Brain microvascular endothelial cell (primary cell): ENCODE data around the gene UROS.

Experiments used
- DNase-seq: peaks from one replicate; pipeline ENCODE4 v3.0.0-alpha.2; 2020
- H3K27ac ChIP-seq: fragments of 250-450 bp; sonication (Bioruptor Pico); 2 replicates; pipeline ENCODE4 v1.5.1; 2020; ENCODE audit warnings: mild to moderate bottlenecking, moderate library complexity
- H3K27me3 ChIP-seq: fragments of 250-450 bp; sonication (Bioruptor Pico); replicated peaks from 2 replicates; pipeline ENCODE4 v1.5.1; 2020; ENCODE audit warnings: mild to moderate bottlenecking
- H3K36me3 ChIP-seq: fragments of 250-450 bp; sonication (Bioruptor Pico); replicated peaks from 2 replicates; pipeline ENCODE4 v1.5.1; 2020; ENCODE audit warnings: mild to moderate bottlenecking
- H3K4me3 ChIP-seq: 2 replicates; pipeline ENCODE4 v1.5.1; 2011; ENCODE audit warnings: low read depth, mild to moderate bottlenecking, control low read depth, low read length, moderate library complexity
- in situ Hi-C: cut with HindIII; loops from 2 replicates; pipeline ENCODE4 v1.10.0; 2017; ENCODE audit warnings: low sequenced_read_pairs, low pct_ligation_motif_present
- TF ChIP-seq, protein P1 (sequence below): IDR thresholded peaks from 2 replicates; pipeline ENCODE4 v1.5.1; 2011; ENCODE audit warnings: low read depth, mild to moderate bottlenecking, moderate library complexity, low read length, control low read depth, inconsistent platforms; ENCODE audit errors: missing control alignments

Gene UROS

GRCh38 chr10:125792342-125793300 lies 30.4 kb downstream of the UROS start:
- peaks cover 19% of the 10 kb centered on the region for H3K36me3 ChIP-seq
- DNase-seq, result no peak
- in situ Hi-C loops, result no loop called here
- H3K27ac ChIP-seq, result no peak overlapping the region
- H3K27me3 ChIP-seq, result no peaks in the 10 kb centered on the region
- TF ChIP-seq, protein P1, sequence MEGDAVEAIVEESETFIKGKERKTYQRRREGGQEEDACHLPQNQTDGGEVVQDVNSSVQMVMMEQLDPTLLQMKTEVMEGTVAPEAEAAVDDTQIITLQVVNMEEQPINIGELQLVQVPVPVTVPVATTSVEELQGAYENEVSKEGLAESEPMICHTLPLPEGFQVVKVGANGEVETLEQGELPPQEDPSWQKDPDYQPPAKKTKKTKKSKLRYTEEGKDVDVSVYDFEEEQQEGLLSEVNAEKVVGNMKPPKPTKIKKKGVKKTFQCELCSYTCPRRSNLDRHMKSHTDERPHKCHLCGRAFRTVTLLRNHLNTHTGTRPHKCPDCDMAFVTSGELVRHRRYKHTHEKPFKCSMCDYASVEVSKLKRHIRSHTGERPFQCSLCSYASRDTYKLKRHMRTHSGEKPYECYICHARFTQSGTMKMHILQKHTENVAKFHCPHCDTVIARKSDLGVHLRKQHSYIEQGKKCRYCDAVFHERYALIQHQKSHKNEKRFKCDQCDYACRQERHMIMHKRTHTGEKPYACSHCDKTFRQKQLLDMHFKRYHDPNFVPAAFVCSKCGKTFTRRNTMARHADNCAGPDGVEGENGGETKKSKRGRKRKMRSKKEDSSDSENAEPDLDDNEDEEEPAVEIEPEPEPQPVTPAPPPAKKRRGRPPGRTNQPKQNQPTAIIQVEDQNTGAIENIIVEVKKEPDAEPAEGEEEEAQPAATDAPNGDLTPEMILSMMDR, result no peak
- no peak overlapping the region for H3K4me3 ChIP-seq

DNA sequence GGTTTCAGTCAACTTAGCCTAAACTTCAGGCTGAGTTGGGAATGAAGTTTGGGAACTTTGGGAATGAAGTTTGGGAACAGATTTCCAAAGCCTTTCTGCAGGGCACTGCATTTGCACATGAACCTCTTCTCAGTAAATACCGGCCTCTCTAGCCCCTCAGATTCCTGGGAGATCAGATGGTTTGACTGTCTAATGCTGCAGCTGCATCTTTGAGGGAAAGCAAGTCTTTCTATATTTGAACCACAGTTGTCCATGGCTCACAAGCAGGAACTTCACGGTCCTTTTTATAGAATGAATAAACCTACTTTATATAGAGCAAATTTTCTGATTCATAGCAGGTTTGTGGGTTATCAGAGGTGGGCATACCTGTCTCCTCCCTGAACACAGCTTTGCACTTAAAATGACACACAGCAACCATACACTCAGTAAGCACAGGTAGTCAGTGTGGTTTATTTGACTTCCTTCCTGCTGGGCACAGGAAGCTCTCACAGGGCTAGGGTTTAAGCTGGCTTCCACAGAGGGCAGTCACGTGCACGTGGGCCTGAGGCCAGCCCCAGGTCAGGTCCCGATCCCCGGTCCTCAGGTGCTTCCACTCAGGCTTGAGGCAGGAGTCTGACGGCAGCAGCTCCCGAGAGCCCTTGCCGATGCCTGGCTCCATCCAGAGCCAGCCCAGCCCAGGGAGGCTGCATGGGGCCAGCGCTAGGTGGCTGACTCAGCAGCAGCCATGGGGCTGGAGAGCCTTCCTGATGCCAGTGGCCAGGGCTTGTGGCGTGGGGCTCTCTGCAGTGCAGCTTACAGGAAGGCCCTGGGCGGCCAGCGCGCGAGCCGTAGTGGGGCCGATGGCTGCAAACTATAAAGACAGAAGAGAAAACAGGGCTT lies 34.7 kb downstream of the UROS start:
- Histone ChIP-seq H3K27me3 (no peaks in the 10 kb centered on the region), H3K4me3 (no peak overlapping the region), H3K27ac (no peak overlapping the region), H3K36me3 (peaks cover 12% of the 10 kb centered on the region)
- DNase-seq, result no peak
- in situ Hi-C loops, result no loop called here
- TF ChIP-seq, protein P1, result no peak

- TF ChIP-seq, protein P1, result no peak
- in situ Hi-C loops, result no loop called here
- DNase-seq, result no peak
- H3K36me3 ChIP-seq, result peaks cover 5% of the 10 kb centered on the region
- no peak overlapping the region for H3K27ac ChIP-seq
- no peak overlapping the region for H3K4me3 ChIP-seq
- H3K27me3 ChIP-seq, result no peaks in the 10 kb centered on the region
Measured at GRCh38 chr10:125785791-125786190, 37.3 kb downstream of the UROS start.

DNA sequence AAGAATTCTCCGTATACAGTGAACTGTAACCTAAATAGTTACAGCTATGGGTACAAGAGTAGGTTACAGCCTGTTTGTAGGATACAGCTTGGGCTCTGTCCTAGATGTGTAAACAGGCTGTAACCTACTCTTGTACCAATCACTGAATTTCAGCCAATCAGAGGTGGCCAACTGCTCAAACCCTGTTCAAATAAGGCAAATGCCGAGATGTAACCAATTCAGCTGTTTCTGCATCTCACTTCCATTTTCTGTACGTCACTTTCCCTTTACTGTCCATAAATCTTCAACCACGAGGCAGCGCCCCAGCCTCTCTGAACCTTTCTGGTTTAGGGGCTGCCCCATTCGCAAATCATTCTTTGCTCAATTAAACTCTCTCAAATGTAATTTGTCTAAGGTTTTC lies 39.1 kb downstream of the UROS start:
- TF ChIP-seq, protein P1, result no peak
- no peak for DNase-seq
- no peak overlapping the region for H3K27ac ChIP-seq
- in situ Hi-C loops, result no loop called here
- H3K27me3 ChIP-seq, result no peaks in the 10 kb centered on the region
- H3K36me3 ChIP-seq, result peaks cover 3% of the 10 kb centered on the region
- H3K4me3 ChIP-seq, result no peak overlapping the region

GRCh38 chr10:125783408-125783807 lies 39.6 kb downstream of the UROS start:
- in situ Hi-C loops, result no loop called here
- Histone ChIP-seq H3K4me3 (no peak overlapping the region), H3K27me3 (no peaks in the 10 kb centered on the region), H3K36me3 (peaks cover under 1% of the 10 kb centered on the region), H3K27ac (no peak overlapping the region)
- no peak for DNase-seq
- TF ChIP-seq, protein P1, result no peak
